ENCODE data around the gene RASGRP4.

- TF ChIP-seq CTCF (conservative IDR thresholded peaks at IDR 0.05; ENCODE audit: low read length) (no peak), EZH2phosphoT487 (IDR thresholded peaks at IDR 0.05; ENCODE audit: borderline replicate concordance) (no peak)
Observed at GRCh38 chr19:38399537-38399936, 26.5 kb downstream of the RASGRP4 start.
